Activated T-cell treated with anti-CD3 and anti-CD28 coated beads, Interleukin-2, amount 50 U/mL, for 72 hours (primary cell): Measurements from ENCODE around the gene ACSF3. TPM values are rescaled to one million over a fixed set of nuclear protein-coding genes. Genes with fewer than 3 reads are reported as not detected.

Experiments
- ATAC-seq, 2 donors: fragments of 150-1000 bp; cut with Tn5 transposase; replicated peaks in 1 of 2; 2 replicates each; pipeline ENCODE4 v1.10.0; 2021; ENCODE audit warnings: moderate library complexity in 2 of 2, mild to moderate bottlenecking in 1 of 2
- DNase-seq, 2 donors: peaks; one replicate each; pipeline ENCODE4 v3.0.0; 2021 to 2022; ENCODE audit warnings: mixed read lengths in 1 of 2
- H3K27ac Mint-ChIP-seq: one replicate; pipeline ENCODE4 v1.8.0; 2022; ENCODE audit warnings: mild to moderate bottlenecking, moderate library complexity, mixed read lengths
- H3K27me3 Mint-ChIP-seq: one replicate; pipeline ENCODE4 v1.8.0; 2022; ENCODE audit warnings: low read depth, mixed read lengths
- H3K36me3 Mint-ChIP-seq, 2 donors: one replicate each; pipeline ENCODE4 v1.8.0; 2022; ENCODE audit warnings: mixed read lengths in 2 of 2, mild to moderate bottlenecking in 1 of 2; ENCODE audit not compliant: insufficient read depth in 2 of 2
- H3K4me1 Mint-ChIP-seq: one replicate; pipeline ENCODE4 v1.8.0; 2022; ENCODE audit warnings: low read depth, mixed read lengths
- H3K4me3 Mint-ChIP-seq, 2 donors: one replicate each; pipeline ENCODE4 v1.8.0; 2022; ENCODE audit warnings: mild to moderate bottlenecking in 2 of 2, mixed read lengths in 2 of 2, moderate library complexity in 2 of 2
- H3K9me3 Mint-ChIP-seq, 2 donors: one replicate each; pipeline ENCODE4 v1.8.0; 2022; ENCODE audit warnings: mixed read lengths in 2 of 2
- total RNA-seq, 2 donors: library from RNA; stranded (reverse); gene quantifications; one replicate each; pipeline ENCODE4 v1.2.3, GENCODE V29; 2022

Gene ACSF3
- total RNA-seq, 2 donors from 2014 or later, result 50.6 to 66.7 TPM

DNA sequence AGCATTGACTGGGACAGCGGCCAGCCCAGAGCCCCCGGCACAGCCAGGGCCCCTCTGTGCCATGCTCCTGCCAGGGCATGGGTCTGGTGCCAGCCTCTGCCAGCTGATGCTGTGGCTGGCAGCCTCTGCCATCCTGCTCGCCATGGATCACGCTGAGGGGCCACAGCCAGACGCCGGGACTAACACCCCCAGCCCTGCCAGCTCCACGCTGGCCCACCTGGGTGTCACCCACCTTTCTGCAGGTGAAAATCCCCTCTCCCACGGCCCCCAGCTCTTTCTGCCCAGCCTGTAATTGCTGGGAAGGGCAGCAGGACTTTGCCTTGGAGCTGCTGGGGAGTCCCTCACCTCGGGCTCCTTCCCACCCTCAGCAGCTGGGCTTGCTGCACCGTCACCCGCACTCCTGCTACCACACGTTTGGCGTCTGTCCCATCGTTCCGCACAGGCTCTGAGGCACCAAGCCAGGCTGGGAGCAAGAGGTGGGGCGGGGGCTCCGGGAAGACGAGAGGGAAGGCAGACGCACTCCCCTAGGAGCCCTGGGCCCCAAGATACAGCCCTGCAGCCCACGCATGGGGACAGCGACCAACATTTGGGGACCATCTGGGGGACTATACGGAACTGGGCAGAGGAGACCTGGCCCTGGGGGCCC is 42.0 kb upstream of the ACSF3 start:
- no peaks in the 10 kb centered on the region for H3K27me3 Mint-ChIP-seq
- H3K27ac Mint-ChIP-seq, result no peak overlapping the region
- H3K36me3 Mint-ChIP-seq, result no peaks in the 10 kb centered on the region
- ATAC-seq (no peak), DNase-seq (no peak)
- H3K4me1 Mint-ChIP-seq, result peaks cover 10% of the 10 kb centered on the region
- H3K9me3 Mint-ChIP-seq, result no peaks in the 10 kb centered on the region
- H3K4me3 Mint-ChIP-seq, result peak overlapping the region in 1 of 2 donors; percentile 22

GRCh38 chr16:89052191-89052889 is 41.3 kb upstream of the ACSF3 start:
- ATAC-seq (peak in 1 of 2 donors; percentile 17), DNase-seq (no peak)
- Mint-ChIP-seq H3K4me1 (peaks cover 10% of the 10 kb centered on the region), H3K4me3 (peak overlapping the region; percentile 57 to 93), H3K36me3 (no peaks in the 10 kb centered on the region), H3K9me3 (no peaks in the 10 kb centered on the region), H3K27ac (peak overlapping the region; percentile 6), H3K27me3 (no peaks in the 10 kb centered on the region)

DNA sequence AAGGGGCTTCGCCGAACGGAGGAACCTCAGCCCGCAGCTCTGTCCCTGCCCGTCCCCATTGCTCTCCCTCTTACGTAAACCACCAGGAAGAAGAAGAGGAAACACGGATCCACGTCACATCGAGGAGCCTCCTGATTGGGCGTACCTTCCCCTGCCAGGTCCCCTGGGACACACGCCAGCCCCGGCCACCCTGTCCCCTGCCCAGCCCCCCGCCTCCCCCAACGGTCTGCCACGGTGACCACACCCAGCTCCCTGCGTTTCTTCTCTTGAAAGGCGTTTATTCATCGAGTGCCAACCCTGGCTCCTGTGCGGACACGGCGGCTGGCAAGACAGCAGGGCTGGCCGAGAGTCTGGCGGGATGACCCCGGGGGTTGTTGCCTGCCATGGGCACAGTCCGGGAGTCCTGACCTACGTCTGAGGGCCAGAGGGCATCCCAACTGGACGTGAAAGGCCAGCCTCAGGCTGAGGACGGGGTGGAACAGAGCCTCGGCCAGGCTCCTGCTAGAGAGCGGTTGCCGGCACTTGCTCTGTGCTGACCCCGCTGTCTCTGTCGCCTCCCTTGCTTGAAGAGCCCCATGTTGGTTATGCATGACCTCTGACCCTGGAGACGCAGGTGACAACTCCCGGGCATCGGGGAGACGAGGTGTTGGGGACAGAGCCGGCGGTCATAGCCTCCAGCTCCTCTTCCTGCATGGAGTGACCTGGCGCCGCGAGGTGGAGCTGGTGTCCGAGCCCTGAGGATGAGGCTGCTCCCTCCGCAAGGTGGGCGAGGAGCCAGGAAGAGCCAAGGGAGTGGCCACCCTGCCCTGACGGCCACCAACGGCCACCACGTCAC is 40.5 kb upstream of the ACSF3 start:
- Mint-ChIP-seq H3K4me3 (peak overlapping the region; percentile 57 to 93), H3K27ac (peak overlapping the region; percentile 6), H3K36me3 (no peaks in the 10 kb centered on the region), H3K9me3 (no peaks in the 10 kb centered on the region), H3K4me1 (peaks cover 10% of the 10 kb centered on the region), H3K27me3 (no peaks in the 10 kb centered on the region)
- ATAC-seq, result peak; percentile 25 to 62
- peak in 1 of 2 donors; percentile 9 for DNase-seq

GRCh38 chr16:89053725-89054029 is 40.0 kb upstream of the ACSF3 start:
- H3K4me1 Mint-ChIP-seq, result peaks cover 10% of the 10 kb centered on the region
- no peaks in the 10 kb centered on the region for H3K27me3 Mint-ChIP-seq
- H3K4me3 Mint-ChIP-seq, result no peak overlapping the region
- no peaks in the 10 kb centered on the region for H3K36me3 Mint-ChIP-seq
- H3K9me3 Mint-ChIP-seq, result no peaks in the 10 kb centered on the region
- no peak for DNase-seq
- no peak for ATAC-seq
- no peak overlapping the region for H3K27ac Mint-ChIP-seq

DNA sequence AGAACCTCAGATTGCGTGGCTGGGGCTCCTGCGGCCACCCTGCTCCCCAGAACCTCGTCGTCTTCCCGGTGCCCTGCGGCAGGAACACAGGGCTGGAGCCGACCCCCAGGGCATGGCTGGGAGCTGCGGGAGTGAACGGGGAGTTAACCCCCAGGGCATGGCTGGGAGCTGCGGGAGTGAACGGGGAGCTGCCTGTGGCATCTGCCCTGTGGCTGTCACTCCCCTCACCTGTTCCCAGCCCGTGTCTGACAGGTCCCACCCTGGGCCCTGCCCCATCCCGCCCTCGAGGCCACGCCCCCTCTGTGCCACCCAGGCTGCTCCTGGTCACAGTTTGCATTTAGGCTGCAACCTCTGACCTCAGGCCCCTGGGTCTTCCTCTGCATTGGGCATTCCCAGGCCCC is 39.4 kb upstream of the ACSF3 start:
- no peaks in the 10 kb centered on the region for H3K27me3 Mint-ChIP-seq

GRCh38 chr16:89054714-89055113 is 38.9 kb upstream of the ACSF3 start:
- no peaks in the 10 kb centered on the region for H3K27me3 Mint-ChIP-seq
- H3K4me1 Mint-ChIP-seq, result peaks cover 10% of the 10 kb centered on the region
- no peak for ATAC-seq
- H3K4me3 Mint-ChIP-seq, result no peak overlapping the region
- no peaks in the 10 kb centered on the region for H3K9me3 Mint-ChIP-seq
- no peak for DNase-seq
- H3K27ac Mint-ChIP-seq, result no peak overlapping the region
- no peaks in the 10 kb centered on the region for H3K36me3 Mint-ChIP-seq

More for the DNA sequence above, 39.4 kb upstream of the ACSF3 start:
- DNase-seq (no peak), ATAC-seq (no peak)
- Mint-ChIP-seq H3K9me3 (no peaks in the 10 kb centered on the region), H3K4me3 (no peak overlapping the region), H3K4me1 (peaks cover 10% of the 10 kb centered on the region), H3K36me3 (no peaks in the 10 kb centered on the region), H3K27ac (no peak overlapping the region)

- Mint-ChIP-seq H3K27me3 (no peaks in the 10 kb centered on the region), H3K4me1 (peaks cover 16% of the 10 kb centered on the region), H3K36me3 (no peaks in the 10 kb centered on the region), H3K4me3 (no peak overlapping the region), H3K27ac (no peak overlapping the region), H3K9me3 (no peaks in the 10 kb centered on the region)
- DNase-seq (no peak), ATAC-seq (no peak)
Measured at GRCh38 chr16:89055313-89055712, 38.3 kb upstream of the ACSF3 start.

GRCh38 chr16:89055894-89056555 is 37.6 kb upstream of the ACSF3 start:
- H3K4me3 Mint-ChIP-seq, result no peak overlapping the region
- H3K27ac Mint-ChIP-seq, result no peak overlapping the region
- H3K4me1 Mint-ChIP-seq, result peaks cover 18% of the 10 kb centered on the region
- no peaks in the 10 kb centered on the region for H3K36me3 Mint-ChIP-seq
- ATAC-seq (no peak), DNase-seq (no peak)
- no peaks in the 10 kb centered on the region for H3K9me3 Mint-ChIP-seq
- no peaks in the 10 kb centered on the region for H3K27me3 Mint-ChIP-seq

- H3K9me3 Mint-ChIP-seq, result no peaks in the 10 kb centered on the region
- peaks cover 18% of the 10 kb centered on the region for H3K4me1 Mint-ChIP-seq
- H3K36me3 Mint-ChIP-seq, result no peaks in the 10 kb centered on the region
- DNase-seq (no peak), ATAC-seq (no peak)
- H3K27ac Mint-ChIP-seq, result no peak overlapping the region
- H3K27me3 Mint-ChIP-seq, result no peaks in the 10 kb centered on the region
- no peak overlapping the region for H3K4me3 Mint-ChIP-seq
Measured at GRCh38 chr16:89056592-89056991, 37.1 kb upstream of the ACSF3 start.

DNA sequence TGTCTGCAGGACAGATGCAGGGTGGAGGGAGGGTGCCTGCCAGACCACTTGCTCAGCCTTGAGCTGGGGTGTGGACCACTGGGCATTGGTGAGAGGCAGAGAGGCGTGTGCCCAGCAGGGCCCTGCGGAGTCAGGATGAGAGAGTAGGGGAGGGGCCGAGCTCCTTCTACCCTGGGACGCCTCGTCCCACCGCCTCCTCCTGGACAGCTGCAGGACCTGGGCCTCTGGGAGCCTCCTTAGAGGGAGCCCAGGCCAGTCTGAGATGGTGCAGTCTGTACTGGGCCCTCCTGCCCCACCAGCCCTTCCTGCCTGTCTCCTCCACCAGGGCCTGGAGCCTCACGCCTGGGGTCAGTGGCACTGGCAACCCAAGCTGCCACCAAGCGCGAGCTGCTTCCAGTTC is 35.9 kb upstream of the ACSF3 start:
- H3K36me3 Mint-ChIP-seq, result no peaks in the 10 kb centered on the region
- H3K4me1 Mint-ChIP-seq, result peaks cover 15% of the 10 kb centered on the region
- no peak overlapping the region for H3K27ac Mint-ChIP-seq
- DNase-seq (no peak), ATAC-seq (no peak)
- H3K9me3 Mint-ChIP-seq, result no peaks in the 10 kb centered on the region
- H3K27me3 Mint-ChIP-seq, result no peaks in the 10 kb centered on the region
- H3K4me3 Mint-ChIP-seq, result no peak overlapping the region

- Mint-ChIP-seq H3K27ac (no peak overlapping the region), H3K4me1 (peaks cover 8% of the 10 kb centered on the region), H3K36me3 (no peaks in the 10 kb centered on the region), H3K27me3 (no peaks in the 10 kb centered on the region), H3K9me3 (no peaks in the 10 kb centered on the region), H3K4me3 (no peak overlapping the region)
- no peak for DNase-seq
- ATAC-seq, result no peak
Measured at GRCh38 chr16:89058812-89059211, 34.8 kb upstream of the ACSF3 start.

GRCh38 chr16:89060207-89060794 is 33.4 kb upstream of the ACSF3 start:
- ATAC-seq, result peak; percentile 58 to 86
- Mint-ChIP-seq H3K4me1 (peaks cover 8% of the 10 kb centered on the region), H3K4me3 (peak overlapping the region; percentile 3 to 20), H3K36me3 (no peaks in the 10 kb centered on the region), H3K9me3 (no peaks in the 10 kb centered on the region), H3K27me3 (no peaks in the 10 kb centered on the region), H3K27ac (no peak overlapping the region)
- peak; percentile 19 to 48 for DNase-seq

- H3K27me3 Mint-ChIP-seq, result no peaks in the 10 kb centered on the region
Measured at GRCh38 chr16:89061086-89061485, 32.6 kb upstream of the ACSF3 start.

More at GRCh38 chr16:89061086-89061485, 32.6 kb upstream of the ACSF3 start:
- ATAC-seq, result no peak
- no peak for DNase-seq
- no peak overlapping the region for H3K27ac Mint-ChIP-seq
- no peak overlapping the region for H3K4me3 Mint-ChIP-seq
- H3K9me3 Mint-ChIP-seq, result no peaks in the 10 kb centered on the region
- peaks cover 8% of the 10 kb centered on the region for H3K4me1 Mint-ChIP-seq
- H3K36me3 Mint-ChIP-seq, result no peaks in the 10 kb centered on the region
